ENCODE results near the gene COL12A1.

Gene COL12A1

DNA sequence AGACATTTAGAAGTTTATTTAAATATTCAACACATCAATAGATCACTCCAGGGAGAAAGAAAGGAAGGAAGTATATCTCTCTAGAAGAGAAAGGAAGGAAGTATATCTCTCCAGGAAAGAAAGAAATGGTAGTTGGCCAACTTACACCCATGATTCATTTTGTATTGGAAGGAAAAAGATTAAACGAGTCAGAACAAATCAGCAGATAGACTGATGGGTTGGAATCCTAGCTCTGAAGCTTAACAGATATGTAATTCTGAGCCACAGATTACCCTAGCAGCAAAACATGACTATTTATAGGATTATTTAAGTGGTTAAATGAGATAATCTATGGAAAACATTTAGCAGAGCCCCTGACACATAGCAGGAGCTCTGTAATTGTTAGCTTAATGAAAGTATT, 27.1 kb downstream of the COL12A1 start:
- no peak for DNase-seq

DNA sequence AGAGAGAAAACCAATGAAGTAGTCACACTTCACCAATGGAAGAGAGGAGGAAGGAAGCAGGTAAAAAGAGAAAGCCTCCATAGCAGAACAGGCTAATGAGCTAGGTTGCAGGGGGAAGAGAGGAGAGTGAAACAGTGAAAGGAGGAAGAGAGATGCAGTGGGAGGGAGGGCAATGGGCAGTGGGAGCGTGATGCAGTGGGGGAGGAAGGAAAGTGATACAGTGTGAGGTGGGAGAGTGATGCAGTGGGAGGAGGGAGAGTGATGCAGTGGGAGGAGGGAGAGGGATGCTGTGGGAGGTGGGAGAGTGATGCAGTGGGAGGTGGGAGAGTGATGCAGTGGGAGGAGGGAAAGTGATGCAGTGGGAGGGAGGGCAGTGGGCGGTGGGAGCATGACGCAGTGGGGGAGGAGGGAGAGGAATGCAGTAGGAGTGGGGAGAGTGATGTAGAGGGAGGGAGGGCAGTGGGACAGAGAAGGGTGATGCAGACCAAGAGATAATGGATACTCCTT, 29.7 kb downstream of the COL12A1 start:
- no peak for DNase-seq

DNA sequence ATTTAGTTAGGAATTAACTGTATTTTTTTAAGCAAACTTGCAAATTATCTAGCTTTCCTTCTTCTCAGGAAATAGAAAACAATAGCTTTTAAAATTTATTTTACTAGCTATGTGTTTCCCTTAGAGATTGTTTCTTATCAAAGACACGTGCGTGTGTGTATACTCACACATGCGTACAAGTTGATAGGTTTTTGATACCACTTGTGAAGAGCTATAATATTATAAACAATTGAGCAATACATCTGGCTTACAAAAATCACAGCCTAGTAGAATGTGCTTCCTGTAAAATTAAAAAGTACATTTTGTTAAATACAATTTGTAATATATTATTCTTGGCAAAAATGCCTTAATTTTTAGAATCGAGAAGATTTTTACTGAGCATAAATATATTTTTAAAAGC, 33.9 kb downstream of the COL12A1 start:
- no peak for DNase-seq

DNA sequence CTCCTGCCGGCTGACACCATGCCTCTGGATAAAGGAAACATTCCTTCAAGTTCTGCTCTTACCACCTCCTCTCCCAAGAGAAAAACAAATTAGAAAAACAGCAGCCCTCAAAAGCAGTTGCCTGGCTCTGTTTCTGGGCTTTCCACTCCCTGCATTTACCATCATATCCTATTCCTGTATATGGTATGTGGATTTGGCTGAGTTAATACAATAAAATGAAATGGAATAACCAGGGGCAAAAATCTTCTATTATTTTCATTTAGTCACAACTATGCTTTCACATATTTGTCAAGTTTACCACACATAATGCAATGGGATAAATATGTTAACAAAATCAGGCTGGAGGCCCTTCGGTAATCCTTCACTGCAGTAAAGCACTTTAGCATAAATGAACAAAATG, 34.3 kb downstream of the COL12A1 start:
- DNase-seq = peak; percentile 7

DNA sequence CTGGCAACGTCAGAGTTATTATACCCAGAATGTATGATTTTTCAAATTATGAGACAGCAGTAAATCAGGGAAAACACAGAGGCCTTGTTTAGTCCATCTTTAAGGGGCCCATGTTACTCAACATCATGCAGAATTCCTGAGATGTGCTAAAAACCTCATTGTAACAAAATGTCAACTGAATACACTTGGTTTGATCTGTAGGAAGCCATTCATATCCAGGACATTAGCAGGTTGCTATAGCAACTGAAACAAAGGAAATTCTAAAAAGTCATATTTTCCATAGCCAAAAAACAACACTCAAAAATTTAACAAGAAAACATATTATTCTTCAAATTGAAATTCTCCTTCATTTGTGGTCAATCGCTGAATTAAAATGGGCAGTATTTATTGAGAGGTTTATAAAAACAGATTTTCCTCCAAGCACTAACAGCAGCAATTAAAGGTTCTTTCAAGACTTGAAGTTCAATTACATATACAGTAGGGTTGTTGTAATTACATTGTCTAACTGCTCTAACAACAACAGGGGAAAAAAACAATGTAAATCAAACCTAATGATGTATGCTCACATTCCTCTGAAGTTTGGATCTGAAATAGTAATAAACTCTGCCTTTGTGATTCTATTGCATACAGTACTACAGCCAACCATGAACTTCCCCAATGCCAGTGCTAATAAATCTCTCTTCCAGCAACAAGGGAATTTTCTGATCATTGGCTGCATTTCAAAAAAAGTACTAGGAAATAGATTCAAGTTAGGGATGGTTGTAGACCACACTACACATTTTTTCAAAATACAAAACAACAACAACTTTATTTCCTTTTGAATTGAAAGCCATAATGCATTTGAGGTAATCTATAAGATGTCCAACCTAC, 34.9 kb downstream of the COL12A1 start:
- DNase-seq = peak; percentile 9

DNA sequence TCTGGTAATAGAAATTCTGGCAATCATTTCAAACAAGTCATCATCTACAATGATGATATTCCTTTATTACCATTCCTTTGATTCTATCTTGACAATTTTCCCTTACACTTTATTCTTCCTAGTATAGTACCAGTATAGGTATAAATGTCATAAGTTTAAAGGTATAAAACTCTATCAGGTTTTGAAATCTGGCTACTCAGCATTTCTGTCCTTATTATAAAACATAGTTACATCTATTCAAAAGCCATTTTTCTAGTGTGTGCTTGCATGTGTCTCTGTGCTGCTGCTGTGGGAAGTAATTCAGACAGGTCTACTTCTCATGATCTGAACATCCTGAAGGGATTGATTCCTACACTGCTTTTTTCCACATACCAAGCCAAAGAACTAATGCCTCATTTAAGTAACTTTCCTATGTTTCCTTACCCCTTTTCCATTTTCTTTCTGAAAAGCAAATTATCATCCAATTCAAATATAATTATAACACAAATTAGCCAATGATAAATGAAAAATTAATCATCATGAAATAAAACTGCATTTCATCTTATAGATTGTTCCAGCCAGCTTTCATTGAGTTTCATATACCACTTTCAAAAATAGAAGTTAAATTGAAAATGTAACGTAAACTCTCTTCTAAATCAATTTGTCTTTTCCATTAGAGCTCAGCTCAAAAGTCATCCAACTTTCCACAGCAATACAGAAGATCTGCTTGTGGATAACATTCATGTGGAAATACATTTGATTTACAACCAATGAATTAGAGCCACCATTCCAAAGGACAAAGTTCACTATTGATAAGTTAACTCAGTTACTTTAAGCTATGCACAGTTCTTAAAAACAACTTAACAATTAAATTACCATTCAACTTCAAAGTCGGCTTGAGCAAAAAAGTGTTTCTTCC, 35.9 kb downstream of the COL12A1 start:
- no peak for DNase-seq

DNA sequence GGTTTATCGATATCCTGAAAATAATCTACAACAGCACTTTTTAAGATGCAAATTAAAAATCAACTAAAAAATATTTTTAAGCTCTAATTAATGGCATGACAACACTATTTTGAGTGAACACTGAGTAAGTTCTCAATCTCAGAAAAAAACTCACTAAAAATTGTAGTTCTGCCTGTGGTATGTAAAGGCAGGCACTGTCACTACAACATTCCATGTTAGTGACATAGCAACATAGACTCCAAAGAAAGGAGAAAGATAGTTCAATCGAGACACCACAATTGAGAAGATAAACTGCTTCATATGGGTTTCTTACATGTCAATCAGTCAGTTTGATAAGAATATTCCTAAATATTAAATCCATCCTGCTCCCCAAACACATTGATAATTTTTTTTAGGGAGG, 38.0 kb downstream of the COL12A1 start:
- no peak for DNase-seq

DNA sequence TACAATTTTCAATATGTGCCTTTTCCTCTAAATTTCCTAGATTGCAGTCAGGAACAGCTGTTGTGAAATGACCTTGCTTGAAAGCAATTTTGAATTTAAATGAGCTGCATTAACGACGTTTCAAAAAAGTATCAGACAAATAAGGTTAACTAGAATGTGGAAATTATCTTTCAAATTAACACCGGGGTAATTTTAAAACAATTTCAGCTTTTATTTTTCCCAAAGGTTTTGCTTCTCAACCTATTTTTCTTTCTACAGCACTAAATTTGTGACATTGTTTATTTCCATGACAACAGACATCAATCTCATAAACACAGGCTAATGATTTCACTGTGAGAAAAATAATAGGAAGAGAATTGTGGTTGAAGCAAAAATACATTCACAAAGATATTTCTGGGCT, 38.5 kb downstream of the COL12A1 start:
- peak; percentile 6 for DNase-seq

DNA sequence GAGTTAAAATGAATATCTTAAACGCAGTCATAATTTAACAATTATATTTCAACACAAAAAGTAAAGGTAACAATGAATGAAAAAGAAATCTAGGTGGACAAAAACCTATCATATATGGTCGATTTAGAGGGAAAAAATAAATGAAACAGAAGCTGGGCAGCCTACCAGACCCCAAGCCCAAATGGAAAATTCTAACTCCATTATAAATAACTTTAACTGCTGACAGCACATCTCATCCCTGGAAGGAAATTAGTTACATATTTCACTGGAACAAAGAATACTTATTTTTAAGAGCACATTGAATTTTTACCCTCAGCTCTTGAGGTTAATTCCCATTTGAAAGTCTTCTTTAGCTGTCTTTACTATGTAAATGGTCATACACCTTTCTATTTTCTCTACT, 39.1 kb downstream of the COL12A1 start:
- DNase-seq = no peak

DNA sequence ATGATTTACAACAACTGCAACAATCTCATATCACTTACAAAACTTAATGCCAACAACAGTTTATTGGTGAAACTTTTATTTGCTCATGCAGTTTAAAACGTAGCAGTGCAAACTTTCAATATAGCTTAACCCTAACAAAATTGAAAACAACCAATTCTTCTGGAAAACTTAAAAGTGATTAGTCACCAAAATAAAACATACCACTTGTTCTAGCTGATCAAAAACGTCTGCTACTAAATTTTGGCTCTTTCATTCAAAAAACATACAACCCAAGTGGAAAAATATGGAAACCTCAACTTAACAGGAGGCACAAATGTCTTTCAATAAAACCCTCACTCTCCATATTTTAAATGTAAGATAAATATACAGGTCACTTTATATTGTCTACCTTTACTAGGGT, 39.6 kb downstream of the COL12A1 start:
- no peak for DNase-seq

DNA sequence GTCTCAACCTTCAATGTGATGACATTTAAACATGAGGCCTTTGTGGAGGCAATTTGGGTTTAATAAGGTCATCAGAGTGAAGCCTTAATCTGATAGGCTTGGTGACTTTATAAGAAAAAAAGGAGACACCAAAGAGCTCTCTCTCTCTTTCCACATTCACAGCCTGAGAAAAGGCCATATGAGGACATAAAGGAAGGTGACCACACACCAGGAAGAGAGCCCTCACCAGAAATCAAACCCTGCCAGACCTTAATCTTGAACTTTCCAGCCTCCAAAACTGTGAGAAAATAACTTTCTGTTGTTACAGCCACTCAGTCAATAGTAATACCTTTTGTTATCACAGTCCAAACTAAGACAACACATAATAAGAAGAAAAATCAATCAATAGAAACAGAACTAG, 47.7 kb downstream of the COL12A1 start:
- no peak for DNase-seq

DNA sequence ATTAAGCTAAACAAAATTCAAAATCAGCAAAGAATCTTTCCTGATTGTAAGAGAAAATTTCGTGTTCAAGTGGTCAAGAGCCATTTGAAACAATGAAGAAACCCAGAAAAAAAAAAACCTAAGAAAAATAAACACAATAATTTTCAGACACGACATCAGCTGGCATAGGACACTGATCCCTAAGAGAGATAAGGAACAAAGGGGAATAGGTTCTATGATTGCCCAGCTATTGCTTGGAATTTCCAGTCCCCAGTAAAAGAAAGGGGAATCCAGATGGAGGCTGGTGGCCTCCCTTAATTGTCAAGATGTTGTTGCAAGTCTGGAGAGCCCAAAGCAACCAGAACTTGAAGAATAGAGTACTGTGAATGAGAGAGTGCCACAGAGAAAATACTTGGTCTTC, 48.5 kb downstream of the COL12A1 start:
- no peak for DNase-seq

DNA sequence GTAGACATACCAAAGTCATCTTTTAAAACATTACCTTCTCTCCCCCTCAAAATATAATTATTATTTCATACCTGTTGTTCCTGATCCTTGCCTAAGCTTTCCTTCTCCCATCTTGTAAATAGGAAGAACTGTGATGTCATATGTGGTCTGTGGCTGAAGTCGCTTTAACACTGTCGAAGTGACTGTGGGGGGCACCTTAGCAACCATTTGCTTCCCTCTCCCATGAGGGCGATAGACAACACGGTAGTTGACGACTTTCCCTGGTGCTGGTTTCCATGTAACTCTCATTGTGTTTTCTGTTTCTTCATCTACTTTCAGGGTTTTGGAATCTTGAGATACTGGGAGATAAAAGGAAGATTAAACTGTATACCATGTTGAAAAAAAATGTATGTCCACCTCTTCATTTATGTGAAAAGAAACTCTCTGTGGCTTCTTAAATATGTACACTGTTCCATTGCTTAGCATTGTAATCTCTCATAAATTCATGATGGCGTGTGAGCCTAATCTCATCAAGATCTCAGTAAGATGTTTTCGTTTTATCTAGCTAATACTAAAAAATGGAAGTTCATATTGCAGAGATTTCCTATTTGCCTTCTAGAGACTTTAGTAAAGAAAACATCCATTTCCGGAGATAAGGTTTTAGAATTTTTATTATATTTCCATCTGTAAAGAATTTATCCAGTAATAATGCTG, 49.5 kb downstream of the COL12A1 start:
- no peak for DNase-seq

DNA sequence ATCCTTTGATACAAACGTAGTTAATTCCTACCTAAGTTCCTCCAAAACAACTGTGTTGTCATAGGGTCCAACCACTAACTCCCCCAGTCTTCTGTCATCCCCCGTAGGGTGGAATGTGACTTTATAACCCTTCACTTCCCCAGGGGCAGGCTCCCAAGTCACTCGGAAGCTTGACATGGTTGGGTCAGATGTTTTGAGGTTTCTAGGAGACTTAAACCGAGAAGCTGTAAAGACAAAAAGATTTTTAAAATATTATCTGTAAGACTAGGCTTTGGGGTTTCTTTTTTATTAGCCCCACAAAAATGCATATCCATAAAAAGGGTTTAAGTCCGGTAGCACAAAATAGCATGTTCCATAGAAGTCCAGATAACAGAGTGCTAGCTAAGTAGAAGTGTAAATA, 50.2 kb downstream of the COL12A1 start:
- no peak for DNase-seq

DNA sequence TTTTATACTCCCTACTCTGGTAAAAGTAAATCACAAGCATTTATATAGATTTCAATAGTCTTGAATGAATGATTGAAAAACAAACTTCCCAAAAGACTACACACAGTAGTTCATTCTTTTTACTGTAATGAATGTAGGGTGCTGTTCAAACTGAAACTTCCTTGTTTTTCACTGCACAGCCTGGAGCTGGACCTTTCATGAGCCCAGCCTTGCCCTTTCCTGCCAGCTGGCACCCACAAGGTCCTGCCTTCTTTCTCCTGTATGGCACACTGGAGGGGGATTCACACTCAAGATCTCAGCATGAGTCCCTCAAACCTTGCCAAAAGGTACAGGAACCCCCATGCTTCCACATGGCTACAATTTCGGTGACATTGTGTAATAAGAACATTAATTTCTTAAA, 50.9 kb downstream of the COL12A1 start:
- no peak for DNase-seq

DNA sequence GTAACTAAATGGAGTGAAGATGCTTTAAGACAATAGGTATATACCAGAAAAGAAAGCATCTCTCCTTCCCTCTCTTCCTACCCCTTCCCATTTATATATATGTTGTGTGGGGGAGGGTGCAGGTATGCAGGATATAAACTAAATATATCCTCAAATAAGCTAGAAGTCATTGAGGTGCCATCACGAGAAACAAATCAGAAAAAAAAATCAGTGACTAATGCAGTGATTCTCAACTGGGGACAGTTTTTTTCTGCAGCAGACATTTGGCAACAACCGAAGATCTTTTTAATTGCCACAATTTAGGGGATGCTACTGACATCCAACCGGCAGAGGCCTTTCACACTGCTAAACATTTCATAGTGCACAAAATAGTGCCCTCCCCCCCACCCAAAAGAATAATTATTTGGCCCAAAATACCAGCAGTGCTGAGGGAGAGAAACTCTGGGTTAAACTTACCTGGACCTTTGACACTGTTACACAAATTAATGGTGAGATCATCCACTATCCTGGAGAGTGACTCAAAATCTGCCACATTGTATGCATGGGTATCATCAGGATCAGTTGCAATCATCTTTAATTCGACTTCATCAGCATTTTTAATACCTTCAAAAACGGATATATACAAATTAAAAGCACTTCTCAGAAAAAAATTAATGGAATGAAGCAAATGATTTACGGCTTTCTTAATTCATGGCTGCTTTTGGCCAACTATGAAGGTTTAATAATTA, 55.0 kb downstream of the COL12A1 start:
- DNase-seq = no peak

DNA sequence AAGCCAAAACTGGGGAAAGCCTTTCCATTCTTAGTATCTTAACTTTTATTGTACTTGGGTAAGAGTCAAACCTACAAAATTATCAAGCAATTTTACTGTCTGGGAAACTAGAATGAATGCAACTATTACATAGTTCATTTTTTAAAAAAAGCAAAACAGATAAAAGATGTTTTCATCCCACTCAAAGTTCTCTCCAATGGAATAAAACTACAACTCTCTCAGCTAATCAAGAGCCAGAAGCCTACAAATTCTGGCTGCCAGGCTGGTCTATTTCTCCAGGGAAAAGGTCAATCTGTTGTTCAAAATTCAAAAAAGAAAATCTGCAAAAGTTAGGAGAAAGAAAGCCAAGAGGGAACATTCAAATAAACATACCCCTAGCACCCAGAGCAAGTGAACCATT, 56.2 kb downstream of the COL12A1 start:
- no peak for DNase-seq

DNA sequence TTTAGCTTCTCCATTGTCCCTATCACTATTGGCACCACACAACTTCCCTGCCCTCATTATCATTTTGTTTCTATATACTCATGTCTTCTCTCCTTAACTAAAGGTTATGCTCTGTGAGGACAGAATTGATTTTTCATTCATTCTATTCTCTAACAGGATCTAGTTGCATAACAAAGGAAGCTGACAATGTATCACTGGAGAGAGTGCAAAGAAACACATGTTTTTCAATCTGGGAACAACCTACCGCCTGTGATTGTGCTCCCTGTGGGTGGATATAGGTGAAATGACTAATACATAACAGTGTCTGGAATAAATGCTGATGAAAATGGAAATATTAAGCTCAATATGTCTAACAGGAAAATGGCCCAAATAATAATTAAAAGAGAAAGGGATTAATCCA, 56.6 kb downstream of the COL12A1 start:
- DNase-seq = no peak

DNA sequence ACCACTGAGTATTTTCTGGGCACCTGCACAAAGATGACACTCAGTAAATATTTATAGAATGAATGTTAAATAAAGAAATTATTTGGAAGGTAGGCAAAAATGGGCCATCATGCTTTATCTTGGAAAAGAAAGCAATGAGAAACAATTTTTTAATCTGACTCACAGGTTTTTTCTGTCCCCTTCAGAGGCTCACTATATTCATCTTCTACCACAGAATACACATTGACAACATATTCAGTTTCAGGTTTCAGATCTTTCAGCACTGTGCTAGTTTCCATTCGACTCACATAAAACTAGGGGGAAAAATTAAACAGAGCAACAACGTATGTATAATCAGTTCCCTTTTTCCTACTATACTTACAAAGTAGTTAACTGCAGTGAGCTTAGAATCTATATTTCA, 58.3 kb downstream of the COL12A1 start:
- DNase-seq = no peak

DNA sequence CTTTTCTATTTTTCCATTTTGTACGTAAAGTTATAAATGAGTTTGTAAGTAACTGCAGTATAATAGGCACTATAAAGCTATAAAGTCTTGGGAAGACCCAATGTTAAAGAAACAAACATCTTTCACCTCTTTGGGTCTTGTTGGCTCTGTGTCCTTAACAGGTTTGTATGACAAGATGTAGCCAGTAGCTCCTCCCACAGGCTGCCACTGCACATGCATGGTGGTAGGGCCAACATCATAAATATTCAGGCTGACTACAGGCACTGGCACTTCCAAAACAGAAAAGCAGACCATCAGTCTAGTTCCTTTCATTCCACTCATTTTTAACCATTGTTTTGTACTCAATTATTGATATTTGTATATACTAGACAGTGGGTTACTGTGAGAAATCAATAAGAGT, 59.9 kb downstream of the COL12A1 start:
- no peak for DNase-seq

DNA sequence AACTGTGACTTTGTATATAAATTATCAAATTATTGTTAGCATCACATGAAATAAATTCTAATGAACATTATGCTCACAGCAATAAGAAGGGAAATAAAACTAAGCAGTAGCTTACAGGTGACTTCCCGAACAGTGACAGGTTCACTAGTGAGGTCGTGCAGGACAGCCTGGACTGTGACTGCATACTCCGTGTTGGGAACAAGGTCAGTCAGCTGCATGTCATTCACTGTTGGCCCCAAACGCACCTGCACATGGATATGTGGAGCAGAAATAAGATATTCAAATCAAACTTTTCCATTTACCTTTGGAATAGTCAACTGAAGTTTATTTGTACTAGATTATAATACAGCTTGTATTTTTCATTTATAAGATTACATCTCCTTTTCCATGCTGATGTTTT, 60.6 kb downstream of the COL12A1 start:
- DNase-seq = no peak

DNA sequence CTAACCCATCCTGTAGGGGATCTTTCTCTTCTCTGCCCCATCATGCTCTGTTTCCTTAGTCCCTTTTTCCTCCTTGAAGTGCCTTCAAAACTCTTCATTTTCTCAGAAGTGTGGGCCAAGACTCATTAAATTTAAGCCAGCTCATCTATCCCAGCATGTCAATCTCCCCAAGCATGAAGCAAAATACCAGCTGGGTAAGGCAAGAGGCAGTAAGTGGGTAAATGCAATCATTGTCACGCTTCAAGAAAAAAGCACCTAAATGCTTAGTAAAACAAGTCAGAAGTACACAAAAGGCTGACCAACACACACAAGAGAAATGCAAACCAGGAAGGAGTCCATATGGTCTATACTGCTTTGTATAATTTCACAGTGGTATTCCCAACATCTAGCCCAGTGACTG, 61.5 kb downstream of the COL12A1 start:
- no peak for DNase-seq
